ENCODE measurements around the gene DOK3. TPM values are rescaled to one million over a fixed set of nuclear protein-coding genes. Genes with fewer than 3 reads are reported as not detected.

The DOK3 gene
- polyA plus RNA-seq, 2 of the 4 experiments (the other 2 are of a cell fraction) = 1.3 to 7.1 TPM

DNA sequence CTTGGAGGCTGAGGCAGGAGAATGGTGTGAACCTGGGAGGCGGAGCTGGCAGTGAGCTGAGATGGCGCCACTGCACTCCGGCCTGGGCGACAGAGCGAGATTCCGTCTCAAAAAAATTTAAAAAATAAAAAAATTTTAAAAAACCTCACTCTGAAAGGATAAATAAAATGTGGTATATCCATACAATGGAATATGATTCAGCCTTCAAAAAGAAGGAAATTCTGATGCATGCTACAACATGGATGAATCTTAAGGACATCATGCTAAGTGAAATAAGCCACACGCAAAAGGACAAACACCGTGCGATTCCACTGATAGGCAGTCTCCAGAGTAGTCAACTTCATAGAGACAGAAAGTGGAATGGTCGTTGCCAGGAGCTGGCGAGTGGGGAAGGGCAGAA, 44.6 kb downstream of the DOK3 start:
- Histone ChIP-seq H3K4me2 (no peak overlapping the region), H3K27ac (no peak overlapping the region), H3K9me3 (peaks cover 5% of the 10 kb centered on the region; the same call in 1 of the 3 replicates), H3K4me1 (peaks cover 20% of the 10 kb centered on the region), H3K4me3 (no peak overlapping the region)
- ChIA-PET CTCF (interaction anchor here (1.7 to 24.5 kb wide), 4 partner anchors 9 to 155 kb away, joined by 6 to 354 read pairs (median 118); partner anchors contain the start of gene PDLIM7), POLR2A (interaction anchor here (0.5 kb wide), 1 partner anchor 32 kb away, joined by 8 read pairs; the partner anchor contains the start of gene PDLIM7)
- 88% methylated on average over 11 of the region's 11 CpGs for WGBS (ENCODE audit: missing lambda C conversion rate)
- FAIRE-seq (no peak), ATAC-seq (no peak), DNase-seq (ENCODE audit: low read depth in 1 of 2, low spot score in 1 of 2) (no peak)
- TF ChIP-seq JUN (IDR thresholded peaks at IDR 0.05) = no peak
- TF ChIP-seq KDM1A (IDR thresholded peaks at IDR 0.05; ENCODE audit: low read depth) = 0 out of 2 replicates have a peak, but pooled peaks have one; percentile 17
- TF ChIP-seq, protein P1, sequence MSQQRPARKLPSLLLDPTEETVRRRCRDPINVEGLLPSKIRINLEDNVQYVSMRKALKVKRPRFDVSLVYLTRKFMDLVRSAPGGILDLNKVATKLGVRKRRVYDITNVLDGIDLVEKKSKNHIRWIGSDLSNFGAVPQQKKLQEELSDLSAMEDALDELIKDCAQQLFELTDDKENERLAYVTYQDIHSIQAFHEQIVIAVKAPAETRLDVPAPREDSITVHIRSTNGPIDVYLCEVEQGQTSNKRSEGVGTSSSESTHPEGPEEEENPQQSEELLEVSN (IDR thresholded peaks at IDR 0.05; ENCODE audit: borderline replicate concordance, low read depth) = no peak

DNA sequence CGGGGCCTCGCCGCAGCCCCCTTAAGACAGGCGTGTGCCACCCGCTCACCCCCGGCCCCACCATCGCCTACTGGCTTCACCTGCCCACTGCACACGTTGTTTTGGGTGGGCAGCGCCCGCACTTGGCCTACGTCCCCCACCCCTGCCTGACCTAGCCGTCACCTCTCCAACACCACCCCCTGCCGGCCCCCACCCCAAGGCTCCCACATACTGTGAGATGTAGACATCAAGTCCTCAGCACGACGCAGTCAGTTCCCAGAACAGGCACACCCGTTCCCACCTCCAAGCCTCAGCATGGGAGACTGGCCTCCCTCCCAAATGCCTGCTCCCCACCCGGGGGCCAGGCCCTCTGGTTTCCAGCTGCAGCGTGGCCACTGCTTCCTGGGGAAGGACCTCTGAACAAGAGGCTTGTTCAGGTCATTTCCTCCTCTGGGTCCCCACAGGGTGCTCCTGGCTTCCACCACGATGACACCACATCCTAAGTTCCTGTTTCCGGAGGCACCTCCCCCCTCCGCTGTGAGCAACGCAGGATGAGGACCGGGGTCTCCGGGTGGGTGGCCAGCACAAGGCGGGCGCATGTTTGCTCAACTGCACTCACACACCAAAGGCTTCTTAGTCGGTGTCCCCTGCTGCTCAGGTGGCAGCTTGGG, 47.5 kb downstream of the DOK3 start:
- H3K4me2 ChIP-seq = no peak overlapping the region
- H3K27ac ChIP-seq = no peak overlapping the region
- 97% methylated on average over 25 of the region's 27 CpGs for WGBS (ENCODE audit: missing lambda C conversion rate)
- H3K4me1 ChIP-seq = no peaks in the 10 kb centered on the region; the same call in 2 of the 3 replicates
- FAIRE-seq (no peak), DNase-seq (ENCODE audit: low read depth in 1 of 2, low spot score in 1 of 2) (no peak), ATAC-seq (no peak)
- ChIA-PET CTCF (interaction anchor here (1.2 to 24.5 kb wide), 5 partner anchors 14 to 152 kb away, joined by 3 to 354 read pairs (median 8); partner anchors contain the start of gene PDLIM7), POLR2A (no interaction called here)
- no peak for TF ChIP-seq SMC3 (IDR thresholded peaks at IDR 0.05)
- TF ChIP-seq, protein P2, sequence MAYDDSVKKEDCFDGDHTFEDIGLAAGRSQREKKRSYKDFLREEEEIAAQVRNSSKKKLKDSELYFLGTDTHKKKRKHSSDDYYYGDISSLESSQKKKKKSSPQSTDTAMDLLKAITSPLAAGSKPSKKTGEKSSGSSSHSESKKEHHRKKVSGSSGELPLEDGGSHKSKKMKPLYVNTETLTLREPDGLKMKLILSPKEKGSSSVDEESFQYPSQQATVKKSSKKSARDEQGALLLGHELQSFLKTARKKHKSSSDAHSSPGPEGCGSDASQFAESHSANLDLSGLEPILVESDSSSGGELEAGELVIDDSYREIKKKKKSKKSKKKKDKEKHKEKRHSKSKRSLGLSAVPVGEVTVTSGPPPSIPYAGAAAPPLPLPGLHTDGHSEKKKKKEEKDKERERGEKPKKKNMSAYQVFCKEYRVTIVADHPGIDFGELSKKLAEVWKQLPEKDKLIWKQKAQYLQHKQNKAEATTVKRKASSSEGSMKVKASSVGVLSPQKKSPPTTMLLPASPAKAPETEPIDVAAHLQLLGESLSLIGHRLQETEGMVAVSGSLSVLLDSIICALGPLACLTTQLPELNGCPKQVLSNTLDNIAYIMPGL (CRISPR knock-in tag; IDR thresholded peaks at IDR 0.05; ENCODE audit: borderline replicate concordance) = no peak
- TF ChIP-seq, protein P3, sequence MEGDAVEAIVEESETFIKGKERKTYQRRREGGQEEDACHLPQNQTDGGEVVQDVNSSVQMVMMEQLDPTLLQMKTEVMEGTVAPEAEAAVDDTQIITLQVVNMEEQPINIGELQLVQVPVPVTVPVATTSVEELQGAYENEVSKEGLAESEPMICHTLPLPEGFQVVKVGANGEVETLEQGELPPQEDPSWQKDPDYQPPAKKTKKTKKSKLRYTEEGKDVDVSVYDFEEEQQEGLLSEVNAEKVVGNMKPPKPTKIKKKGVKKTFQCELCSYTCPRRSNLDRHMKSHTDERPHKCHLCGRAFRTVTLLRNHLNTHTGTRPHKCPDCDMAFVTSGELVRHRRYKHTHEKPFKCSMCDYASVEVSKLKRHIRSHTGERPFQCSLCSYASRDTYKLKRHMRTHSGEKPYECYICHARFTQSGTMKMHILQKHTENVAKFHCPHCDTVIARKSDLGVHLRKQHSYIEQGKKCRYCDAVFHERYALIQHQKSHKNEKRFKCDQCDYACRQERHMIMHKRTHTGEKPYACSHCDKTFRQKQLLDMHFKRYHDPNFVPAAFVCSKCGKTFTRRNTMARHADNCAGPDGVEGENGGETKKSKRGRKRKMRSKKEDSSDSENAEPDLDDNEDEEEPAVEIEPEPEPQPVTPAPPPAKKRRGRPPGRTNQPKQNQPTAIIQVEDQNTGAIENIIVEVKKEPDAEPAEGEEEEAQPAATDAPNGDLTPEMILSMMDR (IDR thresholded peaks at IDR 0.05) = no peak
- no peak for TF ChIP-seq ZC3H11A (IDR thresholded peaks at IDR 0.05)
- TF ChIP-seq NFE2L2 (conservative IDR thresholded peaks at IDR 0.05; ENCODE audit: low read length) = no peak
- TF ChIP-seq RCOR1 (IDR thresholded peaks at IDR 0.05; ENCODE audit: low read depth, low read length) = no peak
- TF ChIP-seq CBX8 (IDR thresholded peaks at IDR 0.05) = no peak
- no peak for TF ChIP-seq RARB (CRISPR knock-in tag; IDR thresholded peaks at IDR 0.05)
- TF ChIP-seq CBX2 (IDR thresholded peaks at IDR 0.05; ENCODE audit: borderline replicate concordance, low read depth) = no peak
- TF ChIP-seq PHF8 (IDR thresholded peaks at IDR 0.05; ENCODE audit: borderline replicate concordance, low read depth) = no peak
- peaks cover 5% of the 10 kb centered on the region; the same call in 1 of the 3 replicates for H3K9me3 ChIP-seq
- no peak overlapping the region for H3K4me3 ChIP-seq

DNA sequence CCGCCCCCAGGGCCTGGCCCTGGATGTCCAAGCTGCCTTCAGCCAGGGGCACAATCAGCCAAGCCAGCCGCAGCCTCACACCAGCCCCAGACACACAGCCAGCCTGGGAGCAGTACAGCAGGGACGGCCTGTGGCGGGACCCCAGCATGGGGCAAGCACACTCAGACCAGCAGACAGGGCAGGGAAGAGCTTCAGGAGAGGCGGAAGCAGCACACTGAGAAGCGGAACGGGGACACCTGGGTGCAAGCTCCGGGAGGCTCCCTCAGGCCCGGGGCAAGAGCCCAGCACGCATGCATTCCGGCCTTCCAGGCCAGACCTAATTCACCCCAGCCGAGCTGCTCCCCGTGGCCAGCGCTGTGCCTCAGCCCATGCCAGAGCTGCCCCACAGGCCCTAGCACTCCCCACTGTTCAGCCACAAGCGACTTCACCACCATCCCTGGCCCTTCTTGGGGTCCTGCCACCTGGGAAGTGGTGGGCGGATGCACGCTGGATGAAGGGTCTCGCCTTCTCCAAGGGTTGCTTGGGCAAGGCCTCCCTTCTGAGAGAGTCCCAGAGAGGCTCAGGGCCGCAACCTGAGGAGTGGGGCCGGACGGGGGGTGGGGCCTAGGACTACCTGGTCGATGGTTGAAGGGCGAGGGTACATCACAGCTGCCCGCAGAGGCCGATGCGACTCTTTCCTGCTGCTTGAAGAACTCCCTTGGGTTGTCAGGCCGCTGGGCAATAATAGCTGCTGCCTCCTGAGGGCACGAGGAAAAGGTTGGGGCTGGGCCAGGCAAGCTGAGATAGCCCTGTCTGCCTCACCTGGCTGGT, 49.6 kb downstream of the DOK3 start:
- Histone ChIP-seq H3K27ac (no peak overlapping the region), H3K9me3 (no peaks in the 10 kb centered on the region), H3K4me3 (no peak overlapping the region), H3K4me1 (peaks cover 4% of the 10 kb centered on the region), H3K4me2 (no peak overlapping the region)
- CTCF ChIA-PET = interaction anchor here (10.1 to 25.5 kb wide), 4 partner anchors 15 to 70 kb away, joined by 220 to 871 read pairs (median 356); partner anchors contain the start of genes DBN1, F12, GRK6 and PDLIM7
- no peak for DNase-seq (ENCODE audit: low read depth in 1 of 2, low spot score in 1 of 2)
- no peak for ATAC-seq
- POLR2A ChIA-PET = no interaction called here
- WGBS (ENCODE audit: missing lambda C conversion rate) = 84% methylated on average over 24 of the region's 28 CpGs
- FAIRE-seq = no peak
- TF ChIP-seq ZC3H11A (IDR thresholded peaks at IDR 0.05) (no peak), CHD2 (IDR thresholded peaks at IDR 0.05; ENCODE audit: low read length, partially characterized antibody) (no peak), MAFK (IDR thresholded peaks at IDR 0.05; ENCODE audit: partially characterized antibody) (no peak), KDM1A (IDR thresholded peaks at IDR 0.05; ENCODE audit: low read depth) (no peak), NFE2L2 (conservative IDR thresholded peaks at IDR 0.05; ENCODE audit: low read length) (no peak), MYC (IDR thresholded peaks at IDR 0.05; ENCODE audit: borderline replicate concordance, low read length) (no peak), RAD21 (conservative IDR thresholded peaks at IDR 0.05 in 1 of 2, IDR thresholded peaks at IDR 0.05 in 1 of 2) (no peak), CBX2 (IDR thresholded peaks at IDR 0.05; ENCODE audit: borderline replicate concordance, low read depth) (no peak), CEBPB (IDR thresholded peaks at IDR 0.05) (no peak), SREBF2 (IDR thresholded peaks at IDR 0.05) (no peak), CHD4 (IDR thresholded peaks at IDR 0.05; ENCODE audit: borderline replicate concordance) (no peak), RCOR1 (IDR thresholded peaks at IDR 0.05; ENCODE audit: low read depth, low read length) (no peak), NPAS2 (CRISPR knock-in tag; IDR thresholded peaks at IDR 0.05; ENCODE audit: borderline replicate concordance) (no peak), EHF (CRISPR knock-in tag; IDR thresholded peaks at IDR 0.05) (no peak), FOSB (CRISPR knock-in tag; IDR thresholded peaks at IDR 0.05) (no peak)
- TF ChIP-seq, protein P1 (IDR thresholded peaks at IDR 0.05; ENCODE audit: borderline replicate concordance, low read depth) = no peak
- TF ChIP-seq, protein P4, sequence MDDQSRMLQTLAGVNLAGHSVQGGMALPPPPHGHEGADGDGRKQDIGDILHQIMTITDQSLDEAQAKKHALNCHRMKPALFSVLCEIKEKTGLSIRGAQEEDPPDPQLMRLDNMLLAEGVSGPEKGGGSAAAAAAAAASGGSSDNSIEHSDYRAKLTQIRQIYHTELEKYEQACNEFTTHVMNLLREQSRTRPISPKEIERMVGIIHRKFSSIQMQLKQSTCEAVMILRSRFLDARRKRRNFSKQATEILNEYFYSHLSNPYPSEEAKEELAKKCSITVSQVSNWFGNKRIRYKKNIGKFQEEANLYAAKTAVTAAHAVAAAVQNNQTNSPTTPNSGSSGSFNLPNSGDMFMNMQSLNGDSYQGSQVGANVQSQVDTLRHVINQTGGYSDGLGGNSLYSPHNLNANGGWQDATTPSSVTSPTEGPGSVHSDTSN (IDR thresholded peaks at IDR 0.05) = no peak

Measured in A549 (cell line).